MCF 10A (cell line): Measurements from ENCODE around the gene NEK10. TPM values are rescaled to one million over a fixed set of nuclear protein-coding genes. Genes with fewer than 3 reads are reported as not detected.
A peak's percentile ranks its signal among the peaks of the same experiment; 100 is the strongest.

Experiments used
- BruUV-seq: library from RNA; stranded (reverse); fragments of 400-500 nt; replicated peaks from 2 replicates; lab custom pipeline; 2021; lab: Mats Ljungman, UMichigan
- CTCF ChIA-PET: fragments of 300-600 bp; sonication (Branson Sonifier 250); formaldehyde crosslinking; extraction: SDS; loops from one replicate; lab custom pipeline; 2021; ENCODE audit warnings: antibody characterized with exemption, inconsistent platforms; lab: Yijun Ruan, JAX
- POLR2A ChIA-PET: fragments of 300-600, 350-650 bp; sonication (Branson Sonifier 250); formaldehyde crosslinking; extraction: SDS; loops from one replicate; lab custom pipeline; 2020; ENCODE audit warnings: antibody characterized with exemption, inconsistent platforms; lab: Yijun Ruan, JAX
- DNase-seq: peaks from one replicate; pipeline ENCODE4 v3.0.0-alpha.2; 2018; ENCODE audit not compliant: unreplicated experiment
- H3K27ac Mint-ChIP-seq: one replicate; pipeline ENCODE4 v1.8.0; 2022; ENCODE audit warnings: mild to moderate bottlenecking, low read depth, mixed read lengths; ENCODE audit not compliant: unreplicated experiment
- H3K27me3 Mint-ChIP-seq: one replicate; pipeline ENCODE4 v1.8.0; 2022; ENCODE audit warnings: mixed read lengths; ENCODE audit not compliant: insufficient read depth, unreplicated experiment
- H3K36me3 Mint-ChIP-seq: one replicate; pipeline ENCODE4 v1.8.0; 2022; ENCODE audit warnings: mild to moderate bottlenecking, moderate library complexity, mixed read lengths; ENCODE audit not compliant: insufficient read depth, unreplicated experiment
- H3K4me1 Mint-ChIP-seq: one replicate; pipeline ENCODE4 v1.8.0; 2022; ENCODE audit warnings: mixed read lengths; ENCODE audit not compliant: insufficient read depth, unreplicated experiment
- H3K4me3 Mint-ChIP-seq: one replicate; pipeline ENCODE4 v1.8.0; 2022; ENCODE audit warnings: mild to moderate bottlenecking, moderate library complexity, mixed read lengths; ENCODE audit not compliant: unreplicated experiment
- H3K9me3 Mint-ChIP-seq: one replicate; pipeline ENCODE4 v1.8.0; 2022; ENCODE audit warnings: mixed read lengths; ENCODE audit not compliant: unreplicated experiment
- CTCF ChIP-seq: fragments of 200-600 bp; IDR thresholded peaks from one replicate; pipeline ENCODE4 v1.8.0; 2022; ENCODE audit warnings: antibody characterized with exemption, mild to moderate bottlenecking; ENCODE audit not compliant: unreplicated experiment
- intact Hi-C: fragments of 100-400 bp; cut with micrococcal nuclease; formaldehyde crosslinking; loops from 2 replicates; pipeline ENCODE4 v1.14.1; 2022
- total RNA-seq: library from RNA; stranded (reverse); gene quantifications from 2 replicates; pipeline ENCODE4 v1.2.3, GENCODE V29; 2022

NEK10 gene
- total RNA-seq, 1 experiment from 2014 or later: 0.44 TPM

- ChIA-PET POLR2A (no interaction called here), CTCF (interaction anchor here (0.6 to 1.0 kb wide), 2 partner anchors 40 to 453 kb away, joined by 3 to 4 read pairs; no protein-coding TSS in a partner anchor)
- Mint-ChIP-seq H3K4me1 (no peaks in the 10 kb centered on the region), H3K4me3 (no peak overlapping the region), H3K36me3 (no peaks in the 10 kb centered on the region), H3K27ac (no peak overlapping the region), H3K27me3 (no peaks in the 10 kb centered on the region), H3K9me3 (no peaks in the 10 kb centered on the region)
- intact Hi-C loops: no loop called here
- no TSS peak for BruUV-seq
- no peak for TF ChIP-seq CTCF
- DNase-seq: no peak
These were observed 194.7 kb downstream of the NEK10 start for GRCh38 chr3:27174530-27174929.

GRCh38 chr3:27171113-27171512, 198.1 kb downstream of the NEK10 start:
- ChIA-PET CTCF (no interaction called here), POLR2A (no interaction called here)
- no peak for TF ChIP-seq CTCF
- Mint-ChIP-seq H3K4me3 (no peak overlapping the region), H3K27ac (no peak overlapping the region), H3K36me3 (no peaks in the 10 kb centered on the region), H3K27me3 (no peaks in the 10 kb centered on the region), H3K9me3 (no peaks in the 10 kb centered on the region), H3K4me1 (no peaks in the 10 kb centered on the region)
- no peak for DNase-seq
- intact Hi-C loops: no loop called here
- BruUV-seq: no TSS peak

- no TSS peak for BruUV-seq
- no peak for TF ChIP-seq CTCF
- intact Hi-C loops: no loop called here
- Mint-ChIP-seq H3K27me3 (no peaks in the 10 kb centered on the region), H3K36me3 (no peaks in the 10 kb centered on the region), H3K4me3 (no peak overlapping the region), H3K4me1 (no peaks in the 10 kb centered on the region), H3K27ac (no peak overlapping the region), H3K9me3 (no peaks in the 10 kb centered on the region)
- CTCF ChIA-PET: interaction anchor here (1.5 kb wide), 1 partner anchor 87 kb away, joined by 11 read pairs; no protein-coding TSS in a partner anchor
- DNase-seq: peak; percentile 59
- POLR2A ChIA-PET: interaction anchor here (0.6 kb wide), 1 partner anchor 214 kb away, joined by 4 read pairs; no protein-coding TSS in a partner anchor
These were observed 202.3 kb downstream of the NEK10 start for GRCh38 chr3:27166888-27167287.

GRCh38 chr3:27165321-27165721, 203.9 kb downstream of the NEK10 start:
- TF ChIP-seq CTCF: no peak
- Mint-ChIP-seq H3K27ac (no peak overlapping the region), H3K27me3 (no peaks in the 10 kb centered on the region), H3K9me3 (no peaks in the 10 kb centered on the region), H3K4me3 (no peak overlapping the region), H3K36me3 (no peaks in the 10 kb centered on the region), H3K4me1 (no peaks in the 10 kb centered on the region)
- BruUV-seq: no TSS peak
- POLR2A ChIA-PET: no interaction called here
- DNase-seq: no peak
- intact Hi-C loops: no loop called here
- CTCF ChIA-PET: interaction anchor here (1.5 kb wide), 1 partner anchor 88 kb away, joined by 11 read pairs; no protein-coding TSS in a partner anchor
